Mesenchymal stem cell (in vitro differentiated cells and primary cell): ENCODE measurements around the gene CD59.
A peak's percentile ranks its signal among the peaks of the same experiment; 100 is the strongest.

ENCODE experiments used
- DNase-seq: peaks from one replicate; pipeline ENCODE4 v3.0.0-alpha.2; 2013
- H2AFZ ChIP-seq: one replicate; pipeline ENCODE4 v1.6.1; 2013; ENCODE audit warnings: low read depth, mild to moderate bottlenecking, control low read depth, inconsistent platforms, low read length, moderate library complexity
- H2AK5ac ChIP-seq: 2 replicates; pipeline ENCODE4 v1.6.1; 2013; ENCODE audit warnings: low read length, moderate library complexity, mild to moderate bottlenecking, inconsistent platforms; ENCODE audit not compliant: severe bottlenecking
- H2BK120ac ChIP-seq: one replicate; pipeline ENCODE4 v1.6.1; 2013; ENCODE audit warnings: low read depth, mild to moderate bottlenecking, inconsistent platforms, low read length, moderate library complexity
- H2BK12ac ChIP-seq, 2 experiments: one replicate each; pipeline ENCODE4 v1.6.1; 2013; ENCODE audit warnings: inconsistent platforms in 2 of 2, low read length in 2 of 2, mild to moderate bottlenecking in 2 of 2, moderate library complexity in 2 of 2, control low read depth in 1 of 2
- H2BK15ac ChIP-seq: one replicate; pipeline ENCODE4 v1.6.1; 2013; ENCODE audit warnings: mild to moderate bottlenecking, low read depth, inconsistent platforms; ENCODE audit not compliant: poor library complexity, severe bottlenecking
- H2BK5ac ChIP-seq: 2 replicates; pipeline ENCODE4 v1.6.1; 2013; ENCODE audit warnings: low read depth, mild to moderate bottlenecking, low read length, control low read depth, inconsistent platforms; ENCODE audit not compliant: poor library complexity, severe bottlenecking
- H3K14ac ChIP-seq, 2 experiments: one replicate each; pipeline ENCODE4 v1.6.1; 2013; ENCODE audit warnings: inconsistent platforms in 2 of 2, low read length in 2 of 2, control low read depth in 1 of 2, mild to moderate bottlenecking in 1 of 2, moderate library complexity in 1 of 2
- H3K18ac ChIP-seq, 2 experiments: one replicate each; pipeline ENCODE4 v1.6.1; 2013; ENCODE audit warnings: inconsistent platforms in 2 of 2, low read length in 2 of 2, control low read depth in 1 of 2, low read depth in 1 of 2, mild to moderate bottlenecking in 1 of 2
- H3K23ac ChIP-seq, 2 experiments: one replicate each; pipeline ENCODE4 v1.6.1; 2013; ENCODE audit warnings: inconsistent platforms in 2 of 2, low read length in 2 of 2, mild to moderate bottlenecking in 2 of 2, moderate library complexity in 2 of 2, control low read depth in 1 of 2
- H3K27ac ChIP-seq: 2 replicates; pipeline ENCODE4 v1.5.1; 2013; ENCODE audit warnings: mild to moderate bottlenecking, moderate library complexity, low read length, control low read depth, inconsistent platforms; ENCODE audit not compliant: poor library complexity, severe bottlenecking
- H3K27me3 ChIP-seq, 2 experiments: 2 replicates each; pipeline versions ENCODE4 v1.6.1 to v1.7.0; 2013; ENCODE audit warnings: low read length in 2 of 2, mild to moderate bottlenecking in 2 of 2, moderate library complexity in 2 of 2, control low read depth in 1 of 2, inconsistent platforms in 1 of 2; ENCODE audit not compliant: control insufficient read depth in 1 of 2, insufficient read depth in 1 of 2
- H3K36me3 ChIP-seq, 2 experiments: 2 replicates each; pipeline versions ENCODE4 v1.6.1 to v1.7.0; 2013; ENCODE audit warnings: low read length in 2 of 2, control low read depth in 1 of 2, inconsistent platforms in 1 of 2, low read depth in 1 of 2, mild to moderate bottlenecking in 1 of 2; ENCODE audit not compliant: insufficient read depth in 2 of 2, control insufficient read depth in 1 of 2
- H3K4ac ChIP-seq, 2 experiments: one replicate each; pipeline ENCODE4 v1.6.1; 2013; ENCODE audit warnings: inconsistent platforms in 2 of 2, low read length in 2 of 2, mild to moderate bottlenecking in 2 of 2, moderate library complexity in 2 of 2, control low read depth in 1 of 2, low read depth in 1 of 2
- H3K4me1 ChIP-seq: 2 replicates; pipeline ENCODE4 v1.6.1; 2013; ENCODE audit warnings: low read depth, low read length, control low read depth; ENCODE audit not compliant: control insufficient read depth, insufficient read depth
- H3K4me2 ChIP-seq: 2 replicates; pipeline ENCODE4 v1.6.1; 2013; ENCODE audit warnings: low read length, mild to moderate bottlenecking, inconsistent platforms; ENCODE audit not compliant: poor library complexity, severe bottlenecking
- H3K4me3 ChIP-seq, 2 experiments: 2 replicates each; pipeline versions ENCODE4 v1.5.1 to v1.7.0; 2013; ENCODE audit warnings: low read length in 2 of 2, mild to moderate bottlenecking in 2 of 2, control low read depth in 1 of 2, low read depth in 1 of 2; ENCODE audit not compliant: insufficient read depth in 1 of 2
- H3K79me1 ChIP-seq: replicated peaks from 2 replicates; pipeline ENCODE4 v1.6.1; 2013; ENCODE audit warnings: mild to moderate bottlenecking, control low read depth, low read length, inconsistent platforms; ENCODE audit not compliant: poor library complexity, severe bottlenecking
- H3K9ac ChIP-seq: 2 replicates; pipeline ENCODE4 v1.7.0; 2013; ENCODE audit warnings: mild to moderate bottlenecking, low read length, moderate library complexity
- H3K9me3 ChIP-seq: 2 replicates; pipeline ENCODE4 v1.7.0; 2013; ENCODE audit warnings: mild to moderate bottlenecking, low read length; ENCODE audit not compliant: control insufficient read depth
- H4K8ac ChIP-seq: one replicate; pipeline ENCODE4 v1.6.1; 2013; ENCODE audit warnings: inconsistent platforms, mild to moderate bottlenecking, low read length, moderate library complexity
- H4K91ac ChIP-seq: one replicate; pipeline ENCODE4 v1.6.1; 2013; ENCODE audit warnings: mild to moderate bottlenecking, low read length, inconsistent platforms
- WGBS: methylation state at CpG from one replicate; pipeline ENCODE4 v1.1.7; 2013; ENCODE audit warnings: mixed read lengths; 5-methylcytosine and 5-hydroxymethylcytosine counted together

The CD59 gene

GRCh38 chr11:33706546-33706945 is 29.7 kb downstream of the CD59 start:
- H3K18ac ChIP-seq: no peak overlapping the region
- H3K4me1 ChIP-seq: peaks cover 13% of the 10 kb centered on the region
- H4K8ac ChIP-seq: no peak overlapping the region
- no peak overlapping the region for H2AFZ ChIP-seq
- H3K9me3 ChIP-seq: no peaks in the 10 kb centered on the region
- H3K36me3 ChIP-seq: peaks cover 25 to 78% of the 10 kb centered on the region in 2 experiments
- no peak overlapping the region for H3K4me3 ChIP-seq
- H3K23ac ChIP-seq: no peak overlapping the region
- no peak overlapping the region for H3K14ac ChIP-seq
- H2AK5ac ChIP-seq: no peak overlapping the region
- no peak overlapping the region for H2BK15ac ChIP-seq
- H4K91ac ChIP-seq: no peak overlapping the region
- no peak for DNase-seq
- no peak overlapping the region for H2BK5ac ChIP-seq
- H3K4ac ChIP-seq: no peak overlapping the region
- H2BK120ac ChIP-seq: no peak overlapping the region
- H3K27me3 ChIP-seq: no peaks in the 10 kb centered on the region
- H3K4me2 ChIP-seq: no peak overlapping the region
- peaks cover 25% of the 10 kb centered on the region for H3K79me1 ChIP-seq
- no peak overlapping the region for H2BK12ac ChIP-seq
- no peak overlapping the region for H3K27ac ChIP-seq
- WGBS: 88% methylated on average over 1 of the region's 2 CpGs
- peak overlapping the region; percentile 36 for H3K9ac ChIP-seq

- Histone ChIP-seq H2BK120ac (no peak overlapping the region), H3K23ac (no peak overlapping the region), H3K4me2 (no peak overlapping the region), H4K8ac (no peak overlapping the region), H2AK5ac (no peak overlapping the region), H3K4ac (no peak overlapping the region), H3K36me3 (peaks cover 18 to 56% of the 10 kb centered on the region in 2 experiments), H3K4me1 (peaks cover 16% of the 10 kb centered on the region), H3K27ac (no peak overlapping the region), H4K91ac (no peak overlapping the region), H3K18ac (no peak overlapping the region), H2BK12ac (no peak overlapping the region), H3K14ac (no peak overlapping the region), H3K79me1 (peaks cover 17% of the 10 kb centered on the region), H3K9ac (peak overlapping the region; percentile 19), H2BK5ac (no peak overlapping the region), H3K4me3 (no peak overlapping the region), H2AFZ (no peak overlapping the region), H2BK15ac (no peak overlapping the region), H3K27me3 (no peaks in the 10 kb centered on the region), H3K9me3 (no peaks in the 10 kb centered on the region)
- 92% methylated on average over 7 of the region's 7 CpGs for WGBS
- no peak for DNase-seq
Observed at GRCh38 chr11:33704240-33705002, 31.8 kb downstream of the CD59 start.

- Histone ChIP-seq H4K91ac (no peak overlapping the region), H2AK5ac (no peak overlapping the region), H3K18ac (no peak overlapping the region), H3K4me2 (no peak overlapping the region), H2BK12ac (no peak overlapping the region), H3K9ac (peak overlapping the region; percentile 19), H3K4ac (no peak overlapping the region), H3K23ac (no peak overlapping the region), H2AFZ (no peak overlapping the region), H3K79me1 (peaks cover 17% of the 10 kb centered on the region), H3K27ac (no peak overlapping the region), H3K14ac (no peak overlapping the region), H3K36me3 (peaks cover 18 to 50% of the 10 kb centered on the region in 2 experiments), H3K27me3 (no peaks in the 10 kb centered on the region), H3K4me1 (peaks cover 16% of the 10 kb centered on the region), H4K8ac (peak overlapping the region; percentile 14), H3K4me3 (no peak overlapping the region), H3K9me3 (no peaks in the 10 kb centered on the region), H2BK15ac (no peak overlapping the region), H2BK5ac (no peak overlapping the region), H2BK120ac (no peak overlapping the region)
- no peak for DNase-seq
- 84% methylated on average over 4 of the region's 4 CpGs for WGBS
Observed at GRCh38 chr11:33703788-33704187, 32.4 kb downstream of the CD59 start.

- Histone ChIP-seq H3K4me2 (no peak overlapping the region), H3K27ac (peak overlapping the region; percentile 28), H3K4me1 (peaks cover 16% of the 10 kb centered on the region), H2BK120ac (no peak overlapping the region), H4K8ac (no peak overlapping the region), H2AK5ac (no peak overlapping the region), H4K91ac (no peak overlapping the region), H3K4ac (no peak overlapping the region), H3K4me3 (no peak overlapping the region), H2BK5ac (no peak overlapping the region), H3K27me3 (no peaks in the 10 kb centered on the region), H2BK12ac (no peak overlapping the region), H3K79me1 (peaks cover 17% of the 10 kb centered on the region), H3K36me3 (peaks cover 18 to 45% of the 10 kb centered on the region in 2 experiments), H3K18ac (no peak overlapping the region), H2BK15ac (no peak overlapping the region), H3K9ac (no peak overlapping the region), H3K14ac (peak overlapping the region in 1 of 2 experiments; percentile 11), H3K23ac (no peak overlapping the region), H3K9me3 (no peaks in the 10 kb centered on the region), H2AFZ (no peak overlapping the region)
- WGBS: 88% methylated on average over 4 of the region's 5 CpGs
- DNase-seq: peak; percentile 55
Observed at GRCh38 chr11:33703234-33703633, 33.0 kb downstream of the CD59 start.
